Dedifferentiated amniotic fluid mesenchymal stem cell (primary cell): ENCODE results near the gene RBM33.

Source experiments
- DNase-seq: peaks from one replicate; pipeline ENCODE4 v3.0.0-alpha.2; 2016; ENCODE audit errors: extremely low spot score

Gene RBM33

GRCh38 chr7:155629171-155629570, 15.3 kb upstream of the RBM33 start:
- no peak for DNase-seq

DNA sequence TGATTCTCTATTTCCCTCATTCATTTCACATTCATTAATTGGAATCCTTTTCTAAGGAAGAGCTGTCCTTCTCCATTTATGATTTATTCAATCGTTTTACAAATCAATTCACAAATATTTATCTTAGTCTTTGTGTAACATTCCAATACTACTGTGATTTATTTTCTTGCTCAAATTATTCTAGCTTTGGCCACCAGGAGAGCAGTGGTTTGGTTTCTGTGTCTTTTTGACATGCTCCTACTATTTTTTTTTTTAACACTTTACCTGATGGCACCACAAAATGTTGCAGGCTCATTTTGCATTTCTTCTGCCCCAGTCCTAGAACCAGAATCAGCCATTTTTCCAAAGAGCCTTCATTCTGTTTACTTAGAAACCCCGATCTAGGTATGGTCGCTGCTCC, 13.3 kb upstream of the RBM33 start:
- DNase-seq = no peak

GRCh38 chr7:155635817-155636216, 8.6 kb upstream of the RBM33 start:
- no peak for DNase-seq

DNA sequence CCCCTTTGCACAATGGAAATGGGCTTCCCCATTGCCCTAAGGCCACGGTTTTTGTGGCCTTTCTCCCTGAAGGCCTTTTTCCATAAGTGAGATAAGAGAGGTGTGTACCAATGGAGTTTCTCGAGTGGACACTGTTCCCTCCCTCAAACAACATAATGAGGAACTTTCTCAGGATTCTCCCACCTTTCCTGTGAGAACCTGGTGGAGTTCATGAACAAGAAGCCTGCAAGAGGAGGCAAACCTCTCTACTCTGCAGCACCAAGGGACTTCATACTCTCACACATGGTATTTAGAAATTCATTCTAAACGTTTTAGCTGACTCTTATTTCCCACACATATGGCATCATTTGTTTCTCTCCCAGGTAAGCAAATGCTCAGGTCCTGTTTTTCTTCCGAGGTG, 7.3 kb upstream of the RBM33 start:
- no peak for DNase-seq

- no peak for DNase-seq
Measured at GRCh38 chr7:155638366-155638765, 6.1 kb upstream of the RBM33 start.

- DNase-seq = no peak
Measured at GRCh38 chr7:155639958-155640520, 4.4 kb upstream of the RBM33 start.

- DNase-seq = no peak
Measured at GRCh38 chr7:155640629-155641028, 3.8 kb upstream of the RBM33 start.

DNA sequence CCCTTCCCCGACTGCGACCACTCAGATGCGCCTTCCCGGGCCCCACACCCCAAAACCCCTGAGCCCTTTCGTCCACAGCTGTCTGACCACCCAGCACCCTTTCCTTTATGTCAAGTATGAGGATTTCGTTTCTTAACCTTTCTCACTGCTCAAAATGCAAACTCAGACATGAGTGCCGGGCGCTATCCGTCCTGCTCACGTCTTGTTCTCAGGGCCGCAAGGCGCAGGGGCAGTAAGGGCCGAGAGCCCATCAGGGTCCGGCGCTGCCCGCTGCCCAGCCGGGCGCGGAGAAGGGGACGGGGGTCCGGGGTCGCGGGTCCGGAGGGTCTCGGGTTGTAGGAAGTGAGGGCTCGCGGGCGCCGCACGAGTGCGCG, 670 bp upstream of the RBM33 start:
- no peak for DNase-seq

- no peak for DNase-seq
Measured at GRCh38 chr7:155644971-155645509, 579 bp downstream of the RBM33 start.

GRCh38 chr7:155645662-155646061, 1.2 kb downstream of the RBM33 start:
- no peak for DNase-seq

DNA sequence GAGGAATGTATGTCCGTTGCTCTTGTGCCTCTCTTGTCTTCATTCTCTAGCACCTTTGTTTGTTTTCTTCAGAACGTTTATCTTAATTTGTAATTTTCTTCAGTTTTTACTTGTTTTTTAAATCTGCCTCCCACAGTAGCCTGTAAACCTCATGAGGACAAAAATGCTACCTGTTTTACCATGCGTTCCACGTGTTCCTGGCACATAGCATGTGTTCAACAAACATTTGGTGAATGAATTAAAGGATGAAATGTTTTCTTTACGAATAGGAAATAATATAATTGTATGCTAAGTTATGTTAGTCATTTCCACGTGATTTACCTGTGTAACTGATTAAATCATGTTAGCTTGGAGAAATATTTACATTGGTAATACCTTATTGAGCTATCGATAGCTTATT, 2.2 kb downstream of the RBM33 start:
- DNase-seq = no peak

DNA sequence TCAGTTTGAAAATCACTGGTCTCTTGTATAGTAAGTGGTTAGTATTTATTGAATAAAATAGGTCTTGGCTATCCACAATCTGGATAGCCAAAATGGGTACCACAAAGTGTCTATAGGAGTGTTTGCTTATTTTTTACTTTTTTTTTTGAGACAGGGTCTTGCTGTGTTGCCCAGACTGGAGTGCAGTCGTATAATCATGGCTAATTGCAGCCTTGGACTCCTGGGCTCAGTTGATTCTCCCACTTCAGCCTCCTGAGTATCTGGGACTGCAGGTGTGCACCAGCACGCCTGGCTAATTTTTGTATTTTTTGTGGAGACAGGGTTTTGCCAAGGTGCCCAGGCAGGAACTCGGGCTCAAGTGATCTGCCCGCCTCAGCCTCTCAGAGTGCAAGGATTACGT, 2.8 kb downstream of the RBM33 start:
- no peak for DNase-seq

- DNase-seq = no peak
Measured at GRCh38 chr7:155647734-155648133, 3.3 kb downstream of the RBM33 start.

- no peak for DNase-seq
Measured at GRCh38 chr7:155648752-155649339, 4.4 kb downstream of the RBM33 start.

GRCh38 chr7:155649588-155649987, 5.1 kb downstream of the RBM33 start:
- DNase-seq = no peak

- DNase-seq = no peak
Measured at GRCh38 chr7:155652156-155653114, 8.0 kb downstream of the RBM33 start.

DNA sequence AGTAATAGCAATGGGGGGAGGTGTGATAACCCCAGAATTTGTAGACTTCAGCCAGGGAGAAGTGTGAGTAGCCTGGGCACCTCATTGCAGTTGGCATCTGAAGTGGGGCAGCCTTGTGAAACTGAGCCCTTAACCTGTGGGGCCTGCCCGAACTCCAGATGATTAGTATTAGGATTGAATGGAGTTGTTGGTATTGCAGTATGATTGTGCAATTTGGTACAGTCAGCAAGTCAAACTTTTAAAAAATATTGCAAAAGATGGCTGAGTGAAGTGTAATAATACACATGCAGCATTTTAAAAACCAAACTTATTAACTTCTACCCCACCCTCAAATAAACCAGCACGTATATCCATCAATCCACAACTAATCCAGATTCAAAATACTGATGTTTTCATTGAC, 9.3 kb downstream of the RBM33 start:
- peak; percentile 80 for DNase-seq

DNA sequence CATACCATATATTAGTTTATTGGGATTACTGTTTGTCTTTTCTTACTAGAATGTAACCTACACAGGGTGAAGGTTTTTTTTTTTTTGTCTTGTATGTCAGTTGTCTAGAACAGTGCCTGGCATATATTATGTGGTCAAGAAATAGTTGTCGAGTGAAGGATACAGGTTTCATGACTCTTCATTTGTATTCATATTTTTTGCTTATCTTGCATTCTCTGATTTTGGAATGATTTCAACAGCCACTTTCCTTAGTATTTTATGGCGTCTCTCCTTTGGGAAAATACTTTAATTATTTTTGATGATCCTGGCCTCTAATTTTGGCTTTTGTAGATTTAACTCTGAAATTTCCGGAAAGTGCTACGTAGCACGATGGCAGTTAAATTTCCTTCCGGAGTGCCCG, 12.4 kb downstream of the RBM33 start:
- DNase-seq = no peak

- DNase-seq = no peak
Measured at GRCh38 chr7:155660059-155660757, 15.7 kb downstream of the RBM33 start.

DNA sequence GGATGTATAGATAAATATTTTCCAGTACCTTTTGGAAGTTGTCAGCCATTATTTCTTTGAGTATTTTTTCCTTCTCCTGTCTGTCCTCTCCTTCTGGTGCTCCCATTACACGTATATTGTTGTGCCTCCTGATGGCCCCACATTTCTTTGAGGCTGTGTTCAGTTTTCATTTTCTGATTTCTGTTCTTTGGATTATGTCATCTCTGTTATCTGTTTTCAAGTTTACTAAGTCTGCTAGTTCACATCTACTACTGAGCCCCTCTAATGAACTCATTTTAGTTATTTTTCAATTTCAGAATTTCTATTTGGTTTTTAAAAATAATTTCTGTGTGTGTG, 16.3 kb downstream of the RBM33 start:
- DNase-seq = no peak

- no peak for DNase-seq
Measured at GRCh38 chr7:155662343-155663043, 18.0 kb downstream of the RBM33 start.

DNA sequence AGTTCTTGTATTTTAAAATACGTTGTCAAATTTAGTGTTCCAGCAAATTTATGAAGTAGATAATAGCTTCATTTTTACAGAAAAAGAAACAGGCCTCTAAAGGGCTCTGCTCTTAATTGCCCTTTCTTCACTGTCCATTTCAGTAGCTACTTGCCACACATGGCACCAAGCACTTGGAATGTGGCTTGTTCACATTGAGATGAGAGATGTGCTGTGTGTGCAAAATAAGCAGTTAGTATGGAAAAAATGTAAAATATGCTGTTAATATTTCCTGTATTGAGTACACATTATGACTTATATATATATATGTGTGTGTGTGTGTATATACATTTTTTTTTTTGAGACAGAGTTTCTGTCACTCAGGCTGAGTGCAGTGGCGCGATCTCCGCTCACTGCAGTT, 19.5 kb downstream of the RBM33 start:
- DNase-seq = no peak
